Measurements from ENCODE around the gene TMEM151A.
A peak's percentile ranks its signal among the peaks of the same experiment; 100 is the strongest.

Gene TMEM151A

GRCh38 chr11:66322732-66323427, 31.2 kb downstream of the TMEM151A start:
- no peak for DNase-seq (ENCODE audit: low read depth, low spot score)

DNA sequence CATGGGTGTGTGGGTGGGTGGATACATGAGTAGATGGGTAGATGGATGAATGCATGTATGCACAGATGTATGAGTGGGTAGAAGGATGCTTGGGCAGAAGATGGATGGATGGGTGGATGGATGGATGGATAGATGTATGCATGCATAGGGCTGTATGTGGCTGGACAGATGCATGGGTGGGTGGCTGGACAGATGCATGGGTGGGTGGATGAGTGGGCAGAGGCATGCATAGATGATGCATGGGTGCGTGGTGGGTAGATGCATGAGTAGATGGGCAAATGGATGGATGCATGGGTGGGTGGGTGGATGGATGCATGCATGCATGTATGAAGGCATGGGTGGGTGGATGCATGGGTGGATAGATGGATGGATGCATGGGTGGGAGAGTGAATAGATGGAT, 32.0 kb downstream of the TMEM151A start:
- no peak for DNase-seq (ENCODE audit: low read depth, low spot score)

DNA sequence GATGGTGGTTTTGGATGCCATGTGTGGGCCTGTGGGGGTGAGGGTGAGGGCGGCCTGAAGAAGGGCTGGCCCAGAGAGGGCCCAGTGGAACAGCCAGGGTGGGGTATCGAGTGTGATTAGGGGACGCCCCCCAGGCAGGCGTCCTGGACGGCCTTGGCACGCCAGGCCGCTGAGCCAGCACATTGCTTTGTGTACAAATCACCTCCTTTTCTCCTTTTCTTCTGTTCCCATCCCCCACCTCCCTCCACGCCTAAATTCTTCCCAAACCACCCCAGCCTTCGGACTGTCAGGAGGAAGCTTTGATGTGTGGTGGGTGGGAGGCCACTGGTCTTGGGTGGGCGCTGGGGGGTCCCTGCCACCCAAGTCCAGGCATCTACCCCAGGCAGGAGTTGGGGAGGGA, 33.0 kb downstream of the TMEM151A start:
- DNase-seq (ENCODE audit: low read depth, low spot score), result no peak

- no peak for DNase-seq (ENCODE audit: low read depth, low spot score)
Measured at GRCh38 chr11:66325263-66325671, 33.6 kb downstream of the TMEM151A start.

DNA sequence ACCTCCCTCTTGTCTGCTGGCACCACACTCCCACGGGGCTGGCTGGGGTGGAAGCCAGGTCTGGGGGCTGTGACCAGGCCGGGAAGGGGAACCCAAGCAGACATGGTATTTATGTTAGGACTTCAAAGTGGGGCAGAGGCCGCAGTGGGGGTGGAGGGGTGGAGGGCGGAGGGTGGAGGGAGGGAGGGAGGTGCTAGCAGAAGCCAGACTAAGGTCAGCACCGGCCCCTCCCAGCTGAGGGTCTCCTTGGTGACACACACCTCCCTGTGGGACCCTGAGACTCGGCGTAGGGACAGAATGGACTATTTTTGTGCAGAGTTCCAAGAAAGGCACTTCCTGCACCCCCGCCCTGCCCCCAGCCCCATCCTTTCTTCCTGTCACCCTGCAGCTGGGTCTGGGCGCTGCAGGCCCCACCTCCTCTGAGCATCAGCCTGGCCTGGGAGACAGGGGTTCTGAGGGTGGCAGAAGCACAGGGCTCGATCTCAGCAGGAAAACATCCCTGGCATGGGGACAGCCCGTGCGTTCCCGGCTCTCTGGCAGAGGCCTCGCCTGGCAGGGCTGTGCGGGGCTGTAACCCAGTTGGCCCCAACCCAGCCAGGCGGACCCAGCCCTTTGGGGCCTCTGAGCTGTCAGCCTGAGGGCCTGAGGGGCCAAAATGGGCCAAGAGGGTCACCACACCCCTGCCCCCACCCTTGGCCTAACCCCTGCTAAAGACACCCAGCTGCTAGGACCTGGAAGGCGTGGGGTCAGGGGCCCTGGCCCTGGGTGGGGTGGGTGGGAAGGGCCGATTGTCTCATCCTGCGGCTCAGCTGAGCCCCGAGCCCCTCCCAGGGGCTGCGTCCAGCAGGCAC, 34.8 kb downstream of the TMEM151A start:
- DNase-seq (ENCODE audit: low read depth, low spot score), result no peak

DNA sequence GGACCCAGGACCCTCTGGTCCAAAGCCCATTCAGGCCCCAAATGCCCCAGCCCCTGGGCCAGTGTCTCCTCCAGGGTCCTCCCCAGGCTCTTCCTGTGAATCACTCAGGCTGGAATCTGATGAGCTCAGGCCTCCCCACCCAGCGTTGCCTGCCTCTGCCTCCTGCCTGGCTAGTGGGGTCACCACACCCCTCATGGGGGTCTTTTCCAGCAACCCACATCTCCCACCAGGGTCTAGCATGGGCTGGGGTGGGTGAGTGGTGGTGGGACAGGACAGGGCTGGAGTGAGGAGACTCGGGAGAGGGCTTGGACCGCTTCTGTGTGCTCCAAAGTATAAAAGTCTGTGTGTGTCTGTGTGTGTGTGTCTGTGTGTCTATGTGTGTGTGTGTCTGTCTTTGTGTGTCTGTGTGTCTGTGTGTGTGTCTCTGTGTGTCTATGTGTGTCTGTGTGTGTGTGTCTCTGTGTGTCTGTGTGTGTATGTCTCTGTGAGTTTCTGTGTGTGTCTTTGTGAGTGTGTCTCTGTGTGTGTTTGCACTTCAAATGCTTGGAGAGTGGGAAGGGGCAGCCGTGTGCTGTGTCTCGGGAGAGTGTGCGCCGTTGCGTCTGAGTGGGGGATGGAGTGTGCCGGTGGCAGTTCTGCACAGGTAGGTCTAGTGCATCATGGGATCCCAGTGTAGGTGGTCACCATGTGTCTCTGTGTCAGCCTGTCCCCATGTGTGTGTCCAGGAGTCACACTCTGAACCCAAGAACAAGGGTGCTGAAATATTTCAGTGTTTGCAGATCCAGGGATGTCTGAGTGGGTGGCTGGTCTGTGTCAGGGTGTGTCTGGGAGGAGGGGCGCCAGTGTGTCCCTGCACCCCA, 35.7 kb downstream of the TMEM151A start:
- no peak for DNase-seq (ENCODE audit: low read depth, low spot score)

- no peak for DNase-seq (ENCODE audit: low read depth, low spot score)
Measured at GRCh38 chr11:66328031-66328301, 36.3 kb downstream of the TMEM151A start.

- DNase-seq (ENCODE audit: low read depth, low spot score), result no peak
Measured at GRCh38 chr11:66328302-66329144, 36.8 kb downstream of the TMEM151A start.

DNA sequence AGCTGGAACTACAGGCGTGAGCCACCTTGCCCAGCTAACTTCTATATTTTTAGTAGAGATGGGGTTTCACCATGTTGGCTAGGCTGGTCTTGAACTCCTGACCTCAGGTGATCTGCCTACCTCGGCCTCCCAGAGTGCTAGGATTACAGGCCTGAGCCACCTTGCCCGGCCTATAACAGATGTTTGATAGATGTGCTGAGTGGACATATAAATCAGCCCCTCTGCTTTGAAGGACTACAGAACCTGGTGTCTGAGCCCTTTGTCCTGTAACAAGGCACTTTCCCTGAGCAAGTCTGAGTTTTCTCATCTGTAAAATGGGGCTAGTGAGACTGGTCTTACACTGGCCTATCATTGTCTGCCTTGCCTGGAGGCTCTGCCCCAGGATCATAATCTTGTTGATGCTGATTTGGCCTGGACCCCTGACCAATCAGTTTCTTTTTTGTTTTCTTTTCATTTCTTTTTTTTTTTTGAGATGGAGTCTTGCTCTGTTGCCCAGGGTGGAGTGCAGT, 37.5 kb downstream of the TMEM151A start:
- DNase-seq (ENCODE audit: low read depth, low spot score), result no peak

DNA sequence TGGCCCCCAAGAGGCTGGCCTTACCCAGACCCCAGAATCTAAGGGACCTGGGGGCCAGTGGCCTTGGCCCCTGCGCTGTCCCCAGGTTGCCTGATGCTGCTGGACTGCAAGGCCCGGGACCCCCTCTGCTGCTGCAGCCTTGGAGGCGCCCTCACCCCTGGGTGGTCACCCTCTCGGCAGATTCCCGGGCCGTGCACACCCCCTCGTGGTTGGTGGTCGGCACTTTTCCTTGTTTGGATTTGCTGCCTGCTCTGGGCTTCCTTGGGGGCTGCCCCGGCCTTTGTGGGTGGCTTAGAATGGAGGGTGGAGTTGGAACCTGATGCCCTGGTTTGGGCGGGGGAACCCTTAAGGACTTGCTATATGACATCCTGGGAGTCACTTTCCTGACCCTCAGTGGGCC, 39.2 kb downstream of the TMEM151A start:
- DNase-seq (ENCODE audit: low read depth, low spot score), result no peak

GRCh38 chr11:66331542-66332370, 40.1 kb downstream of the TMEM151A start:
- DNase-seq (ENCODE audit: low read depth, low spot score), result no peak

DNA sequence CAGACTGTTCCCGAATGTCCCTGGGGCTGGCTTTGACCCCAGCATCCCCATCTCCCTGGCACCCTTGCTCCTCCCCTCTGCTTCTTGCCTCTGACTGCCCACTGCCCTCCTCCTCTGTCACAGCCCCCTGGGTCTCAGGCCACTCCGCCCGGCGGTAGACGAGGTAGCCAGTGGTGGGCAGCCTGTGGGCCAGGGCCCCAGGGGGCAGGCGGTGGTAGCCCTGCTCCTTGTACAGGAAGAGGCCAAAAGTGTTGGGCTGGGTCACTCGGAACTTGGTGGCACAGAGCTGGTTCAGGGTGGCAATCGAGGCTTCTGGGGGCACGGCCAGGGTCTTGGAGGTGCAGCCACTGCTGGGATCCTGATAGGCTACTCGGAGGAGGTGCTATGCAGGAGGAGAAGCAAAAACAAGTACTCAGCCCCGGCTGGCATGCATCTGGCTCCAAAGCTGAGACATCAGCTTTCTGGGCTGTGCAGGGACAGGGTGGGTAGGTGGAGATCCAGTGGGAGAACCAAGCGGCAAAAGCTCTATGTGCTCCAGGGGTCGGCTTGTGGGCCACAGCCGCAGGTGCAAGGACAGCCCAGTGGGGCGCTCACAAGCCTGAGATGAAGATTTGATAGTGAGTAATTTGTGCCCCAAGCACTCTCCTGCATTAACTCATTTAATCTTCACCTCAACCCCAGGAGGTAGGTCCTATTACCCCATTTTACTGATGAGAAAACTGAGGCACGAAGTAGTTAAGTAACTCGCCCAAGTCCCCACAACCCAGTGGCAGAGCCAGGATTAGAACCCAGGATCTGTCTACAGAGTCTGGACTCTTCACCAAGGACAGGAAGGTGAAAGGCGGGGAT, 40.9 kb downstream of the TMEM151A start:
- no peak for DNase-seq (ENCODE audit: low read depth, low spot score)

GRCh38 chr11:66333220-66333877, 41.7 kb downstream of the TMEM151A start:
- no peak for DNase-seq (ENCODE audit: low read depth, low spot score)

DNA sequence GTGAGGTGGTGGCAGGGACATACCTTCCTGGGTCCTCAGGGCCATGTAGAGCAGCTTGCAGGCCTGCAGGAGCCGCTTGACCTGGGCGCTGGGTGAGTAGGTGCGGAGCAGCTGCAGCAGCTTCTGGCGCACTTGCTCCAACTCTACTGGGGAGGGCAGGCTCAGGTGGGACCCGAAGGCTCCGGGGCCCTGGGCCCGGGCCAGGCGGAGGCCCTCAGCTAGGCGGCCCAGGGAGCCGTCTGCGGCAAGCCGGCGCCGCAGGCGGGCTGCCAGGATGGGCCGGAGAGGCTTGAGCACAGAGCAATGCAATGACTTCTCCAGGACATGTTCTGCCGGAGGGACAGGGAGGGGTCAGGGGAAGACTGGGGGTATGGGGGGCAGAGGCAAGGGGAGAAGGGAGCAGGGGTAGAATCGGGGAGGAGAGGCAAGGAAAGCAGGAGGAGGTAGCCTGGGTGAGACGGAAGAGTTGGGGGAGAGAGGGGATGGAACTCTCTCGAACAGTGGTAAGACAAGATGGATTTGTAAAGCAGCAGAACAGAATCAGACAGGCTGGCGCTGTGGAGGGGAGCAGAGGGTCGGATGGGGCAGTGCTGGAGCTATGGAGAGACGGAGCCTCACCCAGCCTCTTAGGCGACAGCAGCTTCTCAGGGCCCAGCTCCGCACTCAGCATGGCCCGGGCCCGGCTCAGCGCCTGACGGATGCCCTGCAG, 42.4 kb downstream of the TMEM151A start:
- no peak for DNase-seq (ENCODE audit: low read depth, low spot score)

GRCh38 chr11:66334605-66335442, 43.1 kb downstream of the TMEM151A start:
- no peak for DNase-seq (ENCODE audit: low read depth, low spot score)

DNA sequence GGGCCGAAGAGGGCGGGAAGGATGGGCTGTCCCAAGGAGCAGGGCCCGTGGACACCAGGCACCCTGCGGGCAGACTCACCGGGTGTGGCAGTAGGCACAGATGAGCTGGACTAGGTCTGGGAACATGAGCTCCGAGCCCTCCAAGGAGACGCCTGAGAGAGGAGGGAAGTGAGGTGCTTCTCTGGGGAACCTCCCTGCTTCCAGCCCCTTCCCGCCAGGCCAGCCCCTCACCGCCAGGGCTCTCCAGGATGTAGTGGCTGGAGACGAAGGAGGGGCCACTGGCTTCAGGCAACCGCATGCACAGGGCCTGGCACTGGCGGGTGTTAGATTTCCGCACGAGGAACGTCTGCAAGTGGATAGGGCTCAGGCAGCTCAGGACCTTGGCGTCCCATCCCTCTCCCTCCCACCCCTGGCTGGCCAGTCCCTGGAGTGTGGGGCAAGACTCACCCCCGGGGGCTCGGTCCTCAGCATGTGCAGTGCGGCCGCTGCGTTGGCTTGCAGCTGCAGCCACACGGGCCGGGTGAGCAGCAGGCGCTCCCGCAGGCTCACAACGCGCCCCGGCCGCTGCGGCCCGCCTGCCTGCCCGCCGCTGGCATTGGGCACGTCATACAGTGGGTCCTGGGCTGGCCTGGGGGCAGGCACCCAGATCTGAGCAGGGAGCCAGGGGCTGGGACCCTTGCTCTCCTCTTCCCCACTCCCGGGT, 44.0 kb downstream of the TMEM151A start:
- DNase-seq (ENCODE audit: low read depth, low spot score), result peak; percentile 61
